ENCODE measurements around the gene ACRBP.

- TF ChIP-seq CTCF (conservative IDR thresholded peaks at IDR 0.05; ENCODE audit: low read length) (no peak), EZH2phosphoT487 (IDR thresholded peaks at IDR 0.05; ENCODE audit: borderline replicate concordance, low read depth, low read length) (no peak)
Observed at GRCh38 chr12:6626654-6627283, 20.5 kb downstream of the ACRBP start.

Measured in OCI-LY7 (cell line).